Activated CD8-positive, alpha-beta T cell treated with anti-CD3 and anti-CD28 coated beads for 36 hours (primary cell): ENCODE results near the gene DDX3X. TPM values are rescaled to one million over a fixed set of nuclear protein-coding genes. Genes with fewer than 3 reads are reported as not detected.
A peak's percentile ranks its signal among the peaks of the same experiment; 100 is the strongest.
"Not testable (repeated sequence)": the region's sequence is repeated elsewhere in the genome, so short reads cannot be mapped to it uniquely, and the experiment has no call there.

Experiments used
- ATAC-seq: fragments of 200-7000 bp; cut with Tn5 transposase; one replicate; pipeline ENCODE4 v1.10.0; 2021; ENCODE audit warnings: mild to moderate bottlenecking, moderate library complexity
- CTCF ChIA-PET: fragments of 350-600 bp; sonication (Branson Sonifier 250); formaldehyde crosslinking; loops from one replicate; lab custom pipeline; 2021; ENCODE audit warnings: antibody characterized with exemption; lab: Charles Lee
- POLR2A ChIA-PET: fragments of 350-600 bp; sonication (Branson Sonifier 250); formaldehyde crosslinking; loops from one replicate; lab custom pipeline; 2021; ENCODE audit warnings: antibody characterized with exemption; lab: Charles Lee
- DNase-seq: peaks from one replicate; pipeline ENCODE4 v3.0.0-alpha.2; 2020
- H3K27ac Mint-ChIP-seq: one replicate; pipeline ENCODE4 v1.8.0; 2021; ENCODE audit warnings: mild to moderate bottlenecking, mixed read lengths
- H3K27me3 Mint-ChIP-seq: one replicate; pipeline ENCODE4 v1.8.0; 2021; ENCODE audit warnings: mixed read lengths
- H3K36me3 Mint-ChIP-seq: one replicate; pipeline ENCODE4 v1.8.0; 2021; ENCODE audit warnings: low read depth, mixed read lengths
- H3K4me1 Mint-ChIP-seq: one replicate; pipeline ENCODE4 v1.8.0; 2021; ENCODE audit warnings: low read depth, mixed read lengths
- H3K4me3 Mint-ChIP-seq: one replicate; pipeline ENCODE4 v1.8.0; 2021; ENCODE audit warnings: mild to moderate bottlenecking, moderate library complexity, mixed read lengths
- H3K9me3 Mint-ChIP-seq: one replicate; pipeline ENCODE4 v1.8.0; 2021; ENCODE audit warnings: mixed read lengths
- intact Hi-C: fragments of 100-400 bp; cut with micrococcal nuclease; formaldehyde crosslinking; loops from one replicate; pipeline ENCODE4 v1.10.0; 2022
- total RNA-seq, 2 experiments: library from RNA; stranded (reverse); gene quantifications; one replicate each; pipeline ENCODE4 v1.2.3, GENCODE V29; 2021
- TF ChIP-seq, protein P1 (sequence below): fragments of 200-600 bp; IDR thresholded peaks from one replicate; pipeline ENCODE4 v1.8.0; 2022; ENCODE audit warnings: antibody characterized with exemption, mild to moderate bottlenecking

DDX3X gene
- total RNA-seq, 2 experiments from 2014 or later, result 172 to 181 TPM

GRCh38 chrX:41350976-41351569 is 17.1 kb downstream of the DDX3X start:
- DNase-seq (no peak), ATAC-seq (peak; percentile 24)
- TF ChIP-seq, protein P1, sequence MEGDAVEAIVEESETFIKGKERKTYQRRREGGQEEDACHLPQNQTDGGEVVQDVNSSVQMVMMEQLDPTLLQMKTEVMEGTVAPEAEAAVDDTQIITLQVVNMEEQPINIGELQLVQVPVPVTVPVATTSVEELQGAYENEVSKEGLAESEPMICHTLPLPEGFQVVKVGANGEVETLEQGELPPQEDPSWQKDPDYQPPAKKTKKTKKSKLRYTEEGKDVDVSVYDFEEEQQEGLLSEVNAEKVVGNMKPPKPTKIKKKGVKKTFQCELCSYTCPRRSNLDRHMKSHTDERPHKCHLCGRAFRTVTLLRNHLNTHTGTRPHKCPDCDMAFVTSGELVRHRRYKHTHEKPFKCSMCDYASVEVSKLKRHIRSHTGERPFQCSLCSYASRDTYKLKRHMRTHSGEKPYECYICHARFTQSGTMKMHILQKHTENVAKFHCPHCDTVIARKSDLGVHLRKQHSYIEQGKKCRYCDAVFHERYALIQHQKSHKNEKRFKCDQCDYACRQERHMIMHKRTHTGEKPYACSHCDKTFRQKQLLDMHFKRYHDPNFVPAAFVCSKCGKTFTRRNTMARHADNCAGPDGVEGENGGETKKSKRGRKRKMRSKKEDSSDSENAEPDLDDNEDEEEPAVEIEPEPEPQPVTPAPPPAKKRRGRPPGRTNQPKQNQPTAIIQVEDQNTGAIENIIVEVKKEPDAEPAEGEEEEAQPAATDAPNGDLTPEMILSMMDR, result no peak
- Mint-ChIP-seq H3K9me3 (no peaks in the 10 kb centered on the region), H3K27me3 (no peaks in the 10 kb centered on the region), H3K36me3 (peaks cover 40% of the 10 kb centered on the region), H3K27ac (peak overlapping the region; percentile 73), H3K4me3 (no peak overlapping the region), H3K4me1 (peaks cover 35% of the 10 kb centered on the region)
- ChIA-PET POLR2A (interaction anchor here (0.6 to 3.1 kb wide), 5 partner anchors 10 to 184 kb away, joined by 3 to 16 read pairs (median 3); no protein-coding TSS in a partner anchor), CTCF (no interaction called here)
- intact Hi-C loops, result no loop called here

- Mint-ChIP-seq H3K4me1 (peaks cover 31% of the 10 kb centered on the region), H3K4me3 (no peak overlapping the region), H3K9me3 (no peaks in the 10 kb centered on the region), H3K27ac (peak overlapping the region; percentile 73), H3K27me3 (no peaks in the 10 kb centered on the region), H3K36me3 (peaks cover 33% of the 10 kb centered on the region)
- DNase-seq (no peak), ATAC-seq (no peak)
- TF ChIP-seq, protein P1, result no peak
- POLR2A ChIA-PET, result interaction anchor here (0.6 kb wide), 1 partner anchor 184 kb away, joined by 3 read pairs; no protein-coding TSS in a partner anchor
- intact Hi-C loops, result no loop called here
- CTCF ChIA-PET, result no interaction called here
Observed at GRCh38 chrX:41351923-41352322, 18.0 kb downstream of the DDX3X start.

GRCh38 chrX:41352329-41352838 is 18.4 kb downstream of the DDX3X start:
- no peaks in the 10 kb centered on the region for H3K27me3 Mint-ChIP-seq
- POLR2A ChIA-PET, result interaction anchor here (1.0 kb wide), 1 partner anchor 15 kb away, joined by 3 read pairs; no protein-coding TSS in a partner anchor
- no peaks in the 10 kb centered on the region for H3K9me3 Mint-ChIP-seq
- H3K4me1 Mint-ChIP-seq, result peaks cover 28% of the 10 kb centered on the region
- DNase-seq, result no peak
- CTCF ChIA-PET, result no interaction called here
- no peak overlapping the region for H3K4me3 Mint-ChIP-seq
- intact Hi-C loops, result no loop called here
- H3K27ac Mint-ChIP-seq, result peak overlapping the region; percentile 10
- H3K36me3 Mint-ChIP-seq, result peaks cover 29% of the 10 kb centered on the region
- TF ChIP-seq, protein P1, result no peak
- ATAC-seq, result no peak

- H3K9me3 Mint-ChIP-seq, result no peaks in the 10 kb centered on the region
- TF ChIP-seq, protein P1, result no peak
- H3K36me3 Mint-ChIP-seq, result peaks cover 15% of the 10 kb centered on the region
- intact Hi-C loops, result no loop called here
- ChIA-PET POLR2A (interaction anchor here (1.9 kb wide), 1 partner anchor 9 kb away, joined by 4 read pairs; no protein-coding TSS in a partner anchor), CTCF (no interaction called here)
- no peak for DNase-seq
- H3K4me1 Mint-ChIP-seq, result peaks cover 28% of the 10 kb centered on the region
- H3K27me3 Mint-ChIP-seq, result no peaks in the 10 kb centered on the region
- no peak overlapping the region for H3K4me3 Mint-ChIP-seq
- no peak for ATAC-seq
- no peak overlapping the region for H3K27ac Mint-ChIP-seq
Observed at GRCh38 chrX:41353985-41354384, 20.0 kb downstream of the DDX3X start.

DNA sequence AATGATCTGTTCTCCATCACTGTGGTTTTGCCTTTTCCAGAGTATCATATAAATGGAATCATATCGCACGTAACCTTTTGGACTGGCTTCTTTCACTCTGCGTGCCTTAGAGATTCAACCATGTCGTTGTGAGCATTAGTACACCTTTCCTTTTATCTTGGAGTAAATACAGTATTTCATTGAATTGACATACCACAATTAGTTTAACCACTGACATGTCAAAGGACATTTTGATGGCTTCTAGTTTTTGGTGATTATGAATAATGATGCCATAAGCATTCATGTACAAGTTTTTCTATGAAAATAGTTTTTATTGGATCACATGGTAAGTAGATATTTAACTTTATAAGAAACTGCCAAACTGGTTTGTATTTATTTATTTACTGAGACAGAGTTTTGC is 35.2 kb downstream of the DDX3X start:
- H3K36me3 Mint-ChIP-seq, result no peaks in the 10 kb centered on the region
- H3K27me3 Mint-ChIP-seq, result no peaks in the 10 kb centered on the region
- TF ChIP-seq, protein P1, result no peak
- no peaks in the 10 kb centered on the region for H3K9me3 Mint-ChIP-seq
- no peak overlapping the region for H3K27ac Mint-ChIP-seq
- ATAC-seq (no peak), DNase-seq (no peak)
- ChIA-PET CTCF (no interaction called here), POLR2A (no interaction called here)
- intact Hi-C loops, result no loop called here
- no peak overlapping the region for H3K4me3 Mint-ChIP-seq
- no peaks in the 10 kb centered on the region for H3K4me1 Mint-ChIP-seq

DNA sequence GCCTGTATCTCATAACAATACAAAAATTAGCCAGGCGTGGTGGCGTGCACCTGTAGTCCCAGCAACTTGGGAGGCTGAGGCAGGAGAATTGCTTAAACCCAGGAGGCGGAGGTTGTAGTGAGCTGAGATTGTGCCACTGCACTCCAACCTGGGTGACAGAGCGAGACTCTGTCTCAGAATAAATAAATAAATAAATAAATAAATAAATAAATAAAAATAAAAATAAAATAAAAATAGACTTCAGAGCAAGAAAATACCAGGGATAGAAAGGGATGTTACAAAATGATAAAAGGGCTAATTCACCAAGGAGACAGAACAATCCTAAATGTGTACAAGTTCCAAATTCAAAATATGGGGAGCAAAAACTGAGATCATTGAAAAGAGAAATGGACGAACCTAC is 37.6 kb downstream of the DDX3X start:
- H3K4me1 Mint-ChIP-seq, CTCF ChIA-PET, H3K27ac Mint-ChIP-seq, POLR2A ChIA-PET, H3K9me3 Mint-ChIP-seq, H3K36me3 Mint-ChIP-seq, ATAC-seq, H3K27me3 Mint-ChIP-seq, H3K4me3 Mint-ChIP-seq, DNase-seq, intact Hi-C loops: not testable (repeated sequence)
